RWPE1 (cell line): ENCODE data around the gene FCSK.

Experiments
- CTCF ChIA-PET: fragments of 350-600 bp; sonication (Branson Sonifier 250); formaldehyde crosslinking; extraction: SDS; loops from one replicate; lab custom pipeline; 2021; lab: Yijun Ruan, JAX
- POLR2A ChIA-PET: fragments of 400-600 bp; formaldehyde crosslinking; extraction: SDS; loops from one replicate; lab custom pipeline; 2020; ENCODE audit warnings: antibody characterized with exemption; ENCODE audit not compliant: low non-redundant PET; lab: Yijun Ruan, JAX
- DNase-seq: peaks from one replicate; pipeline ENCODE4 v3.0.0; 2012; ENCODE audit warnings: low spot score
- H3K27ac ChIP-seq: fragments of 450-650 bp; 2 replicates; pipeline ENCODE4 v1.5.1; 2017
- TF ChIP-seq, protein P1 (sequence below): fragments of 450-650 bp; conservative IDR thresholded peaks from 2 replicates; pipeline ENCODE4 v1.5.1; 2017; ENCODE audit warnings: low read depth, mild to moderate bottlenecking

Gene FCSK

GRCh38 chr16:70453892-70454221 lies 538 bp upstream of the FCSK start:
- no peak for DNase-seq
- H3K27ac ChIP-seq: peak overlapping the region; percentile 88
- CTCF ChIA-PET: interaction anchor here (0.6 kb wide), 2 partner anchors 95 to 200 kb away, joined by 3 to 4 read pairs; no protein-coding TSS in a partner anchor
- TF ChIP-seq, protein P1, sequence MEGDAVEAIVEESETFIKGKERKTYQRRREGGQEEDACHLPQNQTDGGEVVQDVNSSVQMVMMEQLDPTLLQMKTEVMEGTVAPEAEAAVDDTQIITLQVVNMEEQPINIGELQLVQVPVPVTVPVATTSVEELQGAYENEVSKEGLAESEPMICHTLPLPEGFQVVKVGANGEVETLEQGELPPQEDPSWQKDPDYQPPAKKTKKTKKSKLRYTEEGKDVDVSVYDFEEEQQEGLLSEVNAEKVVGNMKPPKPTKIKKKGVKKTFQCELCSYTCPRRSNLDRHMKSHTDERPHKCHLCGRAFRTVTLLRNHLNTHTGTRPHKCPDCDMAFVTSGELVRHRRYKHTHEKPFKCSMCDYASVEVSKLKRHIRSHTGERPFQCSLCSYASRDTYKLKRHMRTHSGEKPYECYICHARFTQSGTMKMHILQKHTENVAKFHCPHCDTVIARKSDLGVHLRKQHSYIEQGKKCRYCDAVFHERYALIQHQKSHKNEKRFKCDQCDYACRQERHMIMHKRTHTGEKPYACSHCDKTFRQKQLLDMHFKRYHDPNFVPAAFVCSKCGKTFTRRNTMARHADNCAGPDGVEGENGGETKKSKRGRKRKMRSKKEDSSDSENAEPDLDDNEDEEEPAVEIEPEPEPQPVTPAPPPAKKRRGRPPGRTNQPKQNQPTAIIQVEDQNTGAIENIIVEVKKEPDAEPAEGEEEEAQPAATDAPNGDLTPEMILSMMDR: no peak
- POLR2A ChIA-PET: interaction anchor here (0.6 to 1.0 kb wide), 4 partner anchors 14 to 269 kb away, joined by 3 to 7 read pairs (median 4); partner anchors contain the start of gene ST3GAL2

DNA sequence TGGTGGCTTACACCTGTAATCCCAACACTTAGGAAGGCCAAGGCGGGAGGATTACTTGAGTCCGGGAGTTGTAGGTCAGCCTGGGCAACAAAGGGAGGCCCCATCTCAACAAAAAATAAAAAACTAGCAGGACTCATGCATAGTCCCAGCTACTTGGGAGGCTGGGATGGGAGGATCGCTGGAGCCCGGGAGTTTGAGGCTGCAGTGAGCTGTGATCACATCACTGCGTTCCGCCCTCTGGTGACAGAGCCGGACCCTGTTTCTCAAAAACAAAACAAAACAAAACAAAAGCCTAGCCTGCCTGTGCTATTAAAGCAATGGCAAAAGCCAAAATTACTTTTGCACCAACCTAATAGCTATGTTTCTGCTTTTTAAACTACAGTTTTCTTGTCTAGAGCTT lies 1.5 kb downstream of the FCSK start:
- CTCF ChIA-PET: interaction anchor here (0.6 kb wide), 1 partner anchor 1108 kb away, joined by 3 read pairs; no protein-coding TSS in a partner anchor
- no peak overlapping the region for H3K27ac ChIP-seq
- TF ChIP-seq, protein P1: no peak
- no peak for DNase-seq
- POLR2A ChIA-PET: no interaction called here

- CTCF ChIA-PET: interaction anchor here (0.5 to 0.6 kb wide), 3 partner anchors 10 to 32 kb away, joined by 3 to 5 read pairs (median 3); no protein-coding TSS in a partner anchor
- TF ChIP-seq, protein P1: no peak
- no peak for DNase-seq
- POLR2A ChIA-PET: no interaction called here
- no peak overlapping the region for H3K27ac ChIP-seq
Observed at GRCh38 chr16:70457446-70458166, 3.2 kb downstream of the FCSK start.

- ChIA-PET POLR2A (interaction anchor here (0.6 kb wide), 1 partner anchor 79 kb away, joined by 6 read pairs; no protein-coding TSS in a partner anchor), CTCF (no interaction called here)
- no peak for DNase-seq
Observed at GRCh38 chr16:70460737-70461261, 6.4 kb downstream of the FCSK start.

GRCh38 chr16:70463235-70463634 lies 8.8 kb downstream of the FCSK start:
- TF ChIP-seq, protein P1: no peak
- ChIA-PET CTCF (no interaction called here), POLR2A (no interaction called here)
- DNase-seq: no peak
- no peak overlapping the region for H3K27ac ChIP-seq

More at GRCh38 chr16:70460737-70461261, 6.4 kb downstream of the FCSK start:
- TF ChIP-seq, protein P1: no peak
- H3K27ac ChIP-seq: peak overlapping the region; percentile 32

DNA sequence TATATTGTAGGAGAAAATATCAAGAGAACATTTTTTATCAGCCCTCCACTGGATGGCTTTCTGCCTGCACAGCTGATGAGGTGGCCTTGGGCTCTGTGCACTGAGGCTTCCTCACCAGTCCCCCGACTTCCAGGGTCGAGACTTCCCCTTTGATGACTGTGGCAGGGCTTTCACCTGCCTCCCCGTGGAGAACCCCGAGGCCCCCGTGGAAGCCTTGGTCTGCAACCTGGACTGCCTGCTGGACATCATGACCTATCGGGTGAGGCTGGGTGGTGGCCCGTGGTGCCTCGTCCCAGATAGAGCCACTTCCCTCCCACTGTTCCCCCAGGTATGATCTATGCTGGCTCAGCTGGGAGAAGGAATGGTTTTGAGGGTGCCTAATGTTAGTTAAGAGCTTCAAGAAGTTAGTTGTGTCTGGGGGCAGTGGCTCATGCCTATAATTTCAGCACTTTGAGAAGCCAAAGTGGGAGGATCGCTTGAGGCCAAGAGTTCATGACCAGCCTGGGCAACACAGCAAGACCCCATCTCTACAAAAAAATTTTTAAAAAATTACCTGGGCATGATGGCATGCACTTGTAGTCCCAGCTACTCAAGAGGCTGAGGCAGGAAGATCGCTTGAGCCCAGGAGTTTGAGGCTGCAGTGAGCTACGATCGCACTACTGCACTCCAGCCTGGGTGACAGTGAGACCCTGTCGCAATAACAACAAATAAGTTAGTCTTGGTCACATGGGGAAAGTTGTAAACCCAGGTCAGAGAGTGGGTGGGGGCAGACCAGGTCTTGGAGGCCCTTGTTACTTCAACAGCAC lies 11.8 kb downstream of the FCSK start:
- ChIA-PET CTCF (interaction anchor here (1.0 kb wide), 1 partner anchor 16 kb away, joined by 4 read pairs; no protein-coding TSS in a partner anchor), POLR2A (no interaction called here)
- H3K27ac ChIP-seq: peak overlapping the region; percentile 10; the same call in 1 of the 2 replicates
- TF ChIP-seq, protein P1: no peak
- DNase-seq: no peak
